ENCODE results near the gene TAX1BP1.

The TAX1BP1 gene

DNA sequence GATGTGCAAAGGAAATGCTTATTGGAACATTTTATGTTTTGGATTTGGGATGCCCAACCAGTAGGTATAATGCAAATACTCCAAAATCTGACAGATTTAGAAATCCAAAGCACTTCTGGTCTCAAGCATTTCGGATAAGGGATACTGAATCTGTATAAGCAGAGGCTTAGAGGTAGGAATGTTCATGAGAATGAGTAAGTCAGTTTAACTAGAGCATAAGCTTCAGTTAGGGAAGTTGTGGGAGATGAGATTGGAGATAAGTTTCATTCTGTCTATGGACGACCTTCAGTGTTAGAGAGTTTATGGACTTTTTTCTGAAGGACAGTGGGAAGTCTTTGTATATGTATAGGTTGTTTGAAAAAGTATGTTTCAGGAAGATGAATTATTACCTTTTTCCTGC, 10.4 kb downstream of the TAX1BP1 start:
- Histone ChIP-seq H3K36me3 (replicated peaks; ENCODE audit: insufficient read depth, low read length) (peaks cover 9% of the 10 kb centered on the region), H3K4me1 (ENCODE audit: low read length) (no peaks in the 10 kb centered on the region), H3K27ac (ENCODE audit: low read length) (no peak overlapping the region), H3K79me2 (ENCODE audit: low read length) (peaks cover 28% of the 10 kb centered on the region), H3K4me2 (ENCODE audit: low read depth, low read length) (no peak overlapping the region), H3F3A (ENCODE audit: insufficient read depth, low read length) (no peaks in the 10 kb centered on the region), H3K9me3 (replicated peaks; ENCODE audit: insufficient read depth, low read length) (no peaks in the 10 kb centered on the region), H4K20me1 (ENCODE audit: insufficient read depth, low read length) (peaks cover 9% of the 10 kb centered on the region; the same call in 1 of the 2 replicates), H3K4me3 (ENCODE audit: low read length) (no peak overlapping the region), H3K27me3 (replicated peaks; ENCODE audit: insufficient read depth, low read length) (no peaks in the 10 kb centered on the region), H3K9me2 (replicated peaks; ENCODE audit: insufficient read depth, low read length) (no peaks in the 10 kb centered on the region), H3K9ac (ENCODE audit: low read length) (no peak overlapping the region), H2AFZ (ENCODE audit: low read length) (no peak overlapping the region)
- DNase-seq: no peak
- TF ChIP-seq CTCF (IDR thresholded peaks at IDR 0.05; ENCODE audit: low read length) (no peak), EZH2phosphoT487 (IDR thresholded peaks at IDR 0.05; ENCODE audit: low read length) (no peak), EZH2 (optimal IDR thresholded peaks at IDR 0.05; ENCODE audit: low read depth, low read length) (no peak)

DNA sequence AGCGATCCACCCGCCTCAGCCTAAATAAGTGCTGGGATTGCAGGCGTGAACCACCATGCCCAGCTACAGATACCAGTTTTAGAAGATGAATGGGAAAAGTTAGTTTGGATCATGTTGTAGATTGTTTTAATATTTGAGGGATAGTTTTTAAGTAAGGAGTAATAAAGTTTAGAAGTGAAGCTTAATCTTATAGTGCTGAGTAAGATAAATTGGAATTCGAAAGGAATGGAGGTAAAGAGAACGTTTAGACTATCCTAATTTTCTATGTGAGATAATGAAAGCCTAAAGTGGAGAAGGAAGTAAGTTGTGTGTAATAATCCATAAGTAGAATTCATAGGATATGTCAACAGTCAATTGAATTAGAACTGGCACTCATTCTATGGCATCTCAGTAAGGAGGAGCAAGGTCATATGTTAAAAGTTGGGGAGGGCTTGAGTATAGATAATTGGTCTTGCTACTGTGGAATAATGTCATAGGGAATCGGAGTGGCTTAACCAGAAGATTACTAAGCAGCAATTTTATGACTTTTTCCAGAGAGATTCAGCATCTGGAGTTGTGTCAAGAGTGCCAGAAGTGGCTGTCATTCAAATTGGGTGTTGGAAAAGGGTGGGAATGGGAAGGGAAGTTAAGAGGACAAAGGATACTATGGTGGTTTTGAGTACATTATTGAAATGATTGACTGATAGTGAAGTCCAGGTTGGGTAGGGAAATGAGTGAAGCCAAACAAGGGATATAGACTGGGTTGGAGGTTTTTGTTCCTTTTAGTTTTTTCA, 12.1 kb downstream of the TAX1BP1 start:
- Histone ChIP-seq H3K4me3 (ENCODE audit: low read length) (no peak overlapping the region), H3K9me3 (replicated peaks; ENCODE audit: insufficient read depth, low read length) (no peaks in the 10 kb centered on the region), H3K27me3 (replicated peaks; ENCODE audit: insufficient read depth, low read length) (no peaks in the 10 kb centered on the region), H3K9me2 (replicated peaks; ENCODE audit: insufficient read depth, low read length) (no peaks in the 10 kb centered on the region), H2AFZ (ENCODE audit: low read length) (no peak overlapping the region), H3K9ac (ENCODE audit: low read length) (no peak overlapping the region), H3F3A (ENCODE audit: insufficient read depth, low read length) (no peaks in the 10 kb centered on the region), H4K20me1 (ENCODE audit: insufficient read depth, low read length) (0 out of 2 replicates have a peak, but pooled peaks cover 4% of the 10 kb centered on the region), H3K4me1 (ENCODE audit: low read length) (no peaks in the 10 kb centered on the region), H3K36me3 (replicated peaks; ENCODE audit: insufficient read depth, low read length) (peaks cover 9% of the 10 kb centered on the region), H3K4me2 (ENCODE audit: low read depth, low read length) (no peak overlapping the region), H3K79me2 (ENCODE audit: low read length) (peaks cover 17% of the 10 kb centered on the region), H3K27ac (ENCODE audit: low read length) (no peak overlapping the region)
- DNase-seq: no peak
- TF ChIP-seq EZH2phosphoT487 (IDR thresholded peaks at IDR 0.05; ENCODE audit: low read length) (no peak), CTCF (IDR thresholded peaks at IDR 0.05; ENCODE audit: low read length) (no peak), EZH2 (optimal IDR thresholded peaks at IDR 0.05; ENCODE audit: low read depth, low read length) (no peak)

GRCh38 chr7:27753863-27754262, 13.9 kb downstream of the TAX1BP1 start:
- no peaks in the 10 kb centered on the region for H3K9me2 ChIP-seq (replicated peaks; ENCODE audit: insufficient read depth, low read length)
- H3K9me3 ChIP-seq (replicated peaks; ENCODE audit: insufficient read depth, low read length): no peaks in the 10 kb centered on the region
- no peaks in the 10 kb centered on the region; the same call in 1 of the 2 replicates for H4K20me1 ChIP-seq (ENCODE audit: insufficient read depth, low read length)
- H3K36me3 ChIP-seq (replicated peaks; ENCODE audit: insufficient read depth, low read length): peaks cover 7% of the 10 kb centered on the region
- no peaks in the 10 kb centered on the region for H3K4me1 ChIP-seq (ENCODE audit: low read length)
- no peaks in the 10 kb centered on the region for H3F3A ChIP-seq (ENCODE audit: insufficient read depth, low read length)
- H3K4me3 ChIP-seq (ENCODE audit: low read length): no peak overlapping the region
- no peak for DNase-seq
- H3K79me2 ChIP-seq (ENCODE audit: low read length): 0 out of 2 replicates have a peak, but pooled peaks cover 9% of the 10 kb centered on the region
- no peak overlapping the region for H3K4me2 ChIP-seq (ENCODE audit: low read depth, low read length)
- no peak overlapping the region for H3K27ac ChIP-seq (ENCODE audit: low read length)
- no peaks in the 10 kb centered on the region for H3K27me3 ChIP-seq (replicated peaks; ENCODE audit: insufficient read depth, low read length)
- H3K9ac ChIP-seq (ENCODE audit: low read length): no peak overlapping the region
- TF ChIP-seq EZH2phosphoT487 (IDR thresholded peaks at IDR 0.05; ENCODE audit: low read length) (no peak), EZH2 (optimal IDR thresholded peaks at IDR 0.05; ENCODE audit: low read depth, low read length) (no peak), CTCF (IDR thresholded peaks at IDR 0.05; ENCODE audit: low read length) (no peak)
- H2AFZ ChIP-seq (ENCODE audit: low read length): no peak overlapping the region

All from MM.1S (cell line).